DMS114 treated with DMSO at 0.1 percent for 48 hours (cell line): Measurements from ENCODE around the gene MTR.
"Not testable (repeated sequence)": the region's sequence is repeated elsewhere in the genome, so short reads cannot be mapped to it uniquely, and the experiment has no call there.

Experiments used
- DNase-seq: peaks from one replicate; lab custom pipeline; 2025; ENCODE audit not compliant: unreplicated experiment; lab: John Stamatoyannopoulos, UW

MTR gene

GRCh38 chr1:236895665-236896387 lies 100.7 kb downstream of the MTR start:
- DNase-seq, result no peak

- no peak for DNase-seq
Measured at GRCh38 chr1:236896716-236897115, 101.6 kb downstream of the MTR start.

GRCh38 chr1:236904892-236905741 lies 110.0 kb downstream of the MTR start:
- no peak for DNase-seq

- DNase-seq, result no peak
Measured at GRCh38 chr1:236907205-236907604, 112.1 kb downstream of the MTR start.

GRCh38 chr1:236908669-236909068 lies 113.6 kb downstream of the MTR start:
- DNase-seq, result no peak

GRCh38 chr1:236911047-236911446 lies 116.0 kb downstream of the MTR start:
- not testable (repeated sequence) for DNase-seq

GRCh38 chr1:236913371-236914037 lies 118.4 kb downstream of the MTR start:
- no peak for DNase-seq

GRCh38 chr1:236914375-236914774 lies 119.3 kb downstream of the MTR start:
- no peak for DNase-seq

- DNase-seq, result no peak
Measured at GRCh38 chr1:236916131-236916800, 121.2 kb downstream of the MTR start.

- no peak for DNase-seq
Measured at GRCh38 chr1:236917448-236917847, 122.4 kb downstream of the MTR start.

GRCh38 chr1:236920286-236920894 lies 125.3 kb downstream of the MTR start:
- no peak for DNase-seq

GRCh38 chr1:236921610-236922009 lies 126.5 kb downstream of the MTR start:
- DNase-seq, result no peak

- no peak for DNase-seq
Measured at GRCh38 chr1:236922190-236922589, 127.1 kb downstream of the MTR start.

- no peak for DNase-seq
Measured at GRCh38 chr1:236925386-236925785, 130.3 kb downstream of the MTR start.

GRCh38 chr1:236930503-236930902 lies 135.4 kb downstream of the MTR start:
- no peak for DNase-seq

- DNase-seq, result no peak
Measured at GRCh38 chr1:236938760-236939159, 143.7 kb downstream of the MTR start.

- DNase-seq, result no peak
Measured at GRCh38 chr1:236942431-236942830, 147.3 kb downstream of the MTR start.

- DNase-seq, result no peak
Measured at GRCh38 chr1:236944556-236944955, 149.5 kb downstream of the MTR start.

- no peak for DNase-seq
Measured at GRCh38 chr1:236945002-236945401, 149.9 kb downstream of the MTR start.

GRCh38 chr1:236947794-236948193 lies 152.7 kb downstream of the MTR start:
- DNase-seq, result no peak

- DNase-seq, result no peak
Measured at GRCh38 chr1:236948381-236948780, 153.3 kb downstream of the MTR start.
